Measurements from ENCODE around the gene DMRT2.

Gene DMRT2

GRCh38 chr9:1085086-1085485, 34.9 kb downstream of the DMRT2 start:
- Histone ChIP-seq H3K4me1 (ENCODE audit: control insufficient read depth, low read length) (no peaks in the 10 kb centered on the region), H3K27me3 (ENCODE audit: control insufficient read depth, low read length) (no peaks in the 10 kb centered on the region; the same call in 1 of the 2 replicates), H3K27ac (ENCODE audit: low read depth, low read length) (no peak overlapping the region), H3K9me3 (ENCODE audit: control insufficient read depth, insufficient read depth, low read length) (no peaks in the 10 kb centered on the region), H3K4me3 (ENCODE audit: low read length) (no peak overlapping the region), H3F3A (ENCODE audit: control insufficient read depth, insufficient read depth) (no peaks in the 10 kb centered on the region), H3K79me2 (ENCODE audit: control insufficient read depth, low read length) (no peaks in the 10 kb centered on the region), H3K36me3 (ENCODE audit: control insufficient read depth, low read length) (no peaks in the 10 kb centered on the region), H3K4me2 (ENCODE audit: low read length) (no peak overlapping the region), H4K20me1 (ENCODE audit: control insufficient read depth, insufficient read depth, low read depth, low read length) (no peaks in the 10 kb centered on the region), H3K9me2 (replicated peaks; ENCODE audit: control insufficient read depth, low read length) (no peaks in the 10 kb centered on the region)
- TF ChIP-seq EZH2phosphoT487 (IDR thresholded peaks at IDR 0.05; ENCODE audit: borderline replicate concordance, low read length) = no peak
- TF ChIP-seq, protein P1, sequence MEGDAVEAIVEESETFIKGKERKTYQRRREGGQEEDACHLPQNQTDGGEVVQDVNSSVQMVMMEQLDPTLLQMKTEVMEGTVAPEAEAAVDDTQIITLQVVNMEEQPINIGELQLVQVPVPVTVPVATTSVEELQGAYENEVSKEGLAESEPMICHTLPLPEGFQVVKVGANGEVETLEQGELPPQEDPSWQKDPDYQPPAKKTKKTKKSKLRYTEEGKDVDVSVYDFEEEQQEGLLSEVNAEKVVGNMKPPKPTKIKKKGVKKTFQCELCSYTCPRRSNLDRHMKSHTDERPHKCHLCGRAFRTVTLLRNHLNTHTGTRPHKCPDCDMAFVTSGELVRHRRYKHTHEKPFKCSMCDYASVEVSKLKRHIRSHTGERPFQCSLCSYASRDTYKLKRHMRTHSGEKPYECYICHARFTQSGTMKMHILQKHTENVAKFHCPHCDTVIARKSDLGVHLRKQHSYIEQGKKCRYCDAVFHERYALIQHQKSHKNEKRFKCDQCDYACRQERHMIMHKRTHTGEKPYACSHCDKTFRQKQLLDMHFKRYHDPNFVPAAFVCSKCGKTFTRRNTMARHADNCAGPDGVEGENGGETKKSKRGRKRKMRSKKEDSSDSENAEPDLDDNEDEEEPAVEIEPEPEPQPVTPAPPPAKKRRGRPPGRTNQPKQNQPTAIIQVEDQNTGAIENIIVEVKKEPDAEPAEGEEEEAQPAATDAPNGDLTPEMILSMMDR (IDR thresholded peaks at IDR 0.05; ENCODE audit: low read depth, low read length, poor library complexity, severe bottlenecking) = no peak

DNA sequence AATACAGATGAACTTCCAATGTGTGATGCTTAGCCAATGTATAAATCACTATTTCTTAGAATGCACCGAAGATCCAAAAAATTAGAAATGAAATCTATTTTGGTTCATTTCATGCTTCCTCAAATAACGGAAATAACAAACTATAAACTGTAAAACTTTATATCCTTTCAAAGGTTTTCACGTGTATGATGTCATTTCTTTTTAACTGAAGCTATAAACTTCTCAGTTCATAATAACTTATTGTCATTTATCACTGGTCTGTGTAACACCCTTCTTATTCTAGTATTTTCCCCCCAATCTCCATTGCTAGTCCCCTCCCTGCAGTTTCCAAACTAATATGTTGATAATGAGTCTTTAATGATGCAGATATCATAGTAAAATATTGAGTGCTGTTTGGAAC, 36.4 kb downstream of the DMRT2 start:
- H3K9me2 ChIP-seq (replicated peaks; ENCODE audit: control insufficient read depth, low read length) = no peaks in the 10 kb centered on the region
- no peaks in the 10 kb centered on the region for H3F3A ChIP-seq (ENCODE audit: control insufficient read depth, insufficient read depth)
- H3K36me3 ChIP-seq (ENCODE audit: control insufficient read depth, low read length) = no peaks in the 10 kb centered on the region
- TF ChIP-seq EZH2phosphoT487 (IDR thresholded peaks at IDR 0.05; ENCODE audit: borderline replicate concordance, low read length) = no peak
- TF ChIP-seq, protein P1 (IDR thresholded peaks at IDR 0.05; ENCODE audit: low read depth, low read length, poor library complexity, severe bottlenecking) = no peak
- H3K79me2 ChIP-seq (ENCODE audit: control insufficient read depth, low read length) = no peaks in the 10 kb centered on the region
- H3K27ac ChIP-seq (ENCODE audit: low read depth, low read length) = no peak overlapping the region
- no peak overlapping the region for H3K4me2 ChIP-seq (ENCODE audit: low read length)
- no peaks in the 10 kb centered on the region for H3K4me1 ChIP-seq (ENCODE audit: control insufficient read depth, low read length)
- H4K20me1 ChIP-seq (ENCODE audit: control insufficient read depth, insufficient read depth, low read depth, low read length) = no peaks in the 10 kb centered on the region
- no peaks in the 10 kb centered on the region for H3K9me3 ChIP-seq (ENCODE audit: control insufficient read depth, insufficient read depth, low read length)
- H3K4me3 ChIP-seq (ENCODE audit: low read length) = no peak overlapping the region
- H3K27me3 ChIP-seq (ENCODE audit: control insufficient read depth, low read length) = no peaks in the 10 kb centered on the region; the same call in 1 of the 2 replicates

DNA sequence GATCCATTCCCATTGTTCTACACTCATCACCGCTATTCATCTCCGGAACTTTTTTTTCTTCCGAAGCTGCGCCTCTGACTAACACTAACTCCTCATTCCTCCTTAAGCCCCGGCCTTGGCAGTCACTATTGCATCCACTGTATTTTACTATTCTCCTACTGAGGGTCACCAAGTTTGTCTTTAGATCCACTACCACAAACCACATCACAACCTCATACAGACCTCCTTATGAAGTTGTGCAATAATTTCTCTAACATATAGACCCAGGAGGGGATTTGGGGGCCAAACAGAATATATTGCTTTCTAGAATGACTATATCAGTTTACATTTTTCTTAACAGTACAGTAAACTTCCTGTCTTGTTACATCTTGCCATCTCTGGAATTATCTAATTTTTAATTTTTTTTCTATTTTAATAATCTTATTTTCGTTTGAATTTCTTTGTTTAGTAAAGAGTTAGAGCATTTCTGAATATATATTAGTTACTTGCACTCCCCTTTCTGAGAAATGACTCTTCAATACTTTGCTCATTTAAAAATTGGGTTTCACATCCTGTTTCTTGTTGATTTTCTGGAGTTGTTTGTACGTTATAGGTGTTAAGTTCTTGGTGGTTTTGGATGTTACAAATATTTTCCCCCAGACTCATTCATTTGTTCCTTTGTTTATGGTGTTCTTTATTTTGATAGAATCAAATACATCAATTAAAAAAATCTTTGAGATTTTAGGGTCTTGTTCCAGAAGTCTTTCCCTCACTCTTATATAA, 37.1 kb downstream of the DMRT2 start:
- Histone ChIP-seq H3K79me2 (ENCODE audit: control insufficient read depth, low read length) (no peaks in the 10 kb centered on the region), H4K20me1 (ENCODE audit: control insufficient read depth, insufficient read depth, low read depth, low read length) (no peaks in the 10 kb centered on the region), H3K27me3 (ENCODE audit: control insufficient read depth, low read length) (no peaks in the 10 kb centered on the region; the same call in 1 of the 2 replicates), H3K4me1 (ENCODE audit: control insufficient read depth, low read length) (no peaks in the 10 kb centered on the region), H3K4me2 (ENCODE audit: low read length) (no peak overlapping the region), H3K9me2 (replicated peaks; ENCODE audit: control insufficient read depth, low read length) (no peaks in the 10 kb centered on the region), H3K4me3 (ENCODE audit: low read length) (no peak overlapping the region), H3K27ac (ENCODE audit: low read depth, low read length) (no peak overlapping the region), H3F3A (ENCODE audit: control insufficient read depth, insufficient read depth) (no peaks in the 10 kb centered on the region), H3K36me3 (ENCODE audit: control insufficient read depth, low read length) (no peaks in the 10 kb centered on the region), H3K9me3 (ENCODE audit: control insufficient read depth, insufficient read depth, low read length) (no peaks in the 10 kb centered on the region)
- TF ChIP-seq, protein P1 (IDR thresholded peaks at IDR 0.05; ENCODE audit: low read depth, low read length, poor library complexity, severe bottlenecking) = no peak
- no peak for TF ChIP-seq EZH2phosphoT487 (IDR thresholded peaks at IDR 0.05; ENCODE audit: borderline replicate concordance, low read length)

Data from DOHH2 (cell line).